Cerebellar cortex (tissue), 1 donor: ENCODE data around the gene EGFL7.

ENCODE experiments used
- DNase-seq: peaks from one replicate; pipeline ENCODE4 v3.0.0-alpha.2; 2015; ENCODE audit warnings: low spot score

The EGFL7 gene

GRCh38 chr9:136662656-136663581 lies at the start of gene EGFL7:
TSS of gene EGFL7 (plus strand) at chr9:136662916. CDS start at chr9:136668283, 5,367 bp downstream.
- DNase-seq, result no peak

GRCh38 chr9:136613824-136614371 lies 48.8 kb upstream of the EGFL7 start:
- DNase-seq, result no peak

- no peak for DNase-seq
Observed at GRCh38 chr9:136614372-136614922, 48.3 kb upstream of the EGFL7 start.

GRCh38 chr9:136614967-136615623 lies 47.6 kb upstream of the EGFL7 start:
- DNase-seq, result peak; percentile 46

- no peak for DNase-seq
Observed at GRCh38 chr9:136615631-136616306, 46.9 kb upstream of the EGFL7 start.

GRCh38 chr9:136616307-136616635 lies 46.4 kb upstream of the EGFL7 start:
- no peak for DNase-seq

GRCh38 chr9:136616948-136617695 lies 45.6 kb upstream of the EGFL7 start:
- no peak for DNase-seq

GRCh38 chr9:136617746-136618579 lies 44.8 kb upstream of the EGFL7 start:
- DNase-seq, result no peak

GRCh38 chr9:136618580-136619547 lies 43.9 kb upstream of the EGFL7 start:
- DNase-seq, result no peak

GRCh38 chr9:136619742-136620440 lies 42.8 kb upstream of the EGFL7 start:
- DNase-seq, result no peak

- no peak for DNase-seq
Observed at GRCh38 chr9:136620441-136621018, 42.2 kb upstream of the EGFL7 start.

GRCh38 chr9:136621019-136621733 lies 41.5 kb upstream of the EGFL7 start:
- DNase-seq, result no peak

- no peak for DNase-seq
Observed at GRCh38 chr9:136621734-136622093, 41.0 kb upstream of the EGFL7 start.

- no peak for DNase-seq
Observed at GRCh38 chr9:136622538-136622948, 40.2 kb upstream of the EGFL7 start.

- no peak for DNase-seq
Observed at GRCh38 chr9:136623016-136623841, 39.5 kb upstream of the EGFL7 start.

GRCh38 chr9:136623842-136624183 lies 38.9 kb upstream of the EGFL7 start:
- no peak for DNase-seq
